GM19395 (cell line): ENCODE measurements around the gene TMBIM6.
"Not testable (repeated sequence)": the region's sequence is repeated elsewhere in the genome, so short reads cannot be mapped to it uniquely, and the experiment has no call there.

Experiments
- ATAC-seq: cut with Tn5 transposase; IDR thresholded peaks from one replicate; pipeline ENCODE4 v1.9.1; 2021; ENCODE audit warnings: mild to moderate bottlenecking, moderate library complexity; ENCODE audit not compliant: unreplicated experiment

TMBIM6 gene

GRCh38 chr12:49740930-49741881, at the start of gene TMBIM6:
Gene TMBIM6, plus strand, starts transcription at chr12:49741557. Its CDS starts 10,937 bp downstream, at chr12:49752494.
- ATAC-seq, result peak; percentile 96

DNA sequence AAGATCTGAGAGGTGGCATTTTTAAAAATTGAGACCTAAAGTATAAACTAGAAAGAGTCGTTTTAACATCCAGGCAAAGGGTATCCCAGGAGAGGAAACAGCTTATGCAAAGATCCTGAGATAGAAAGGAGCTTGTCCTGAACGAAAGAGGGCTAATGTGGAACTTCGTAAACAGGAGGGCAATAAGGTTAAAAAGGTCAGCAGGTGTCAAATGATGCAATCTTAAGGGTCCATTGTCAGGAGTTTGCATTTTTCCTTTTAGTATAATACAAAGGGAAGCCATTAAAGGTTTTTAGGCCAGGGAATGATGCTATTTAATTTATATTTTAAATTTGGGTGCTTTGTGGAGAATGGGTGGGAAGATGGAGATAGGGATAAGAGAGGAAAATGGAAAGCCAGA, 48.5 kb upstream of the TMBIM6 start:
- ATAC-seq, result no peak

DNA sequence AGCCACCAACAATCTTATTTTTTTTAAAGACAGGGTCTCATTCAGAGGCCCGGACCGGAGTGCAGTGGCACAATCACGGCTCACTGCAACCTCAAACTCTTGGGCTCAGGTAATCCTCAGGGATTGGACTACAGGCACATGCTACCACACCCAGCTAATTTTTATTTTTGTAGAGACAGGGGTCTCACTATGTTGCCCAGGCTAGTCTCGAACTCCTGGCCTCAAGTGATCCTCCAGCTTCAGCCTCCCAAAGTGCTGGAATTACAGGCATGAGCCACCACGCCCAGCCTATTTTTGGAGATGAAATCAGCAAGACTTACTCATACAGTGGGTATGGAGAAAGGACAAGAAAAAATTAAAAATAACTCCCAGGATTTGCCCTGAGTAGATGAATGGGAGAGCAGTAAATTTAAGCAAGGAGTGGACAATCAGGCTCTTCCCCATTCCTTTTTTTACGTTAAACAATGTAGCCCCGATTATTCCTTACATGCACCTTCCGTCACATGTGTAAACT, 47.4 kb upstream of the TMBIM6 start:
- no peak for ATAC-seq

DNA sequence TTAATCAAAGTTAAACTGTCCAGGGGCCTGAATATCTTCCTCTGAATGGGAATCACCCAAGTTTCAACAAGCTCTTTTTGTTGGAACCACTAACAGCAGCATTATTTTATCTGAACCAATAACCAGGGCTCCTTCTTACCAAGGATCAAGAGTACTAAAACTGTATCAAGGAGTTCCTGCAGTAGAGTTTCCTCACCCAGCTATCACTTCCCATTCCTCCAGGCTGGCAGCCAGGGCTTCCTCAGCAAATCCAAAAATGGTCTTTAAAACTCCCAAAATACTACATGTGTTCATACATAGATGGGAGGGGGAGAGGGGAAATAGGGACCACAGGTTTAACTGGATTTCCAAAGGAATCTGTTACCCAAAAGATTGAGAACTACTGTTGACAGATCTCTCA, 44.6 kb upstream of the TMBIM6 start:
- no peak for ATAC-seq

- ATAC-seq, result no peak
Observed at GRCh38 chr12:49697808-49698207, 43.5 kb upstream of the TMBIM6 start.

- ATAC-seq, result peak; percentile 77
Observed at GRCh38 chr12:49698619-49699545, 42.5 kb upstream of the TMBIM6 start.

GRCh38 chr12:49702009-49702408, 39.3 kb upstream of the TMBIM6 start:
- ATAC-seq, result no peak

DNA sequence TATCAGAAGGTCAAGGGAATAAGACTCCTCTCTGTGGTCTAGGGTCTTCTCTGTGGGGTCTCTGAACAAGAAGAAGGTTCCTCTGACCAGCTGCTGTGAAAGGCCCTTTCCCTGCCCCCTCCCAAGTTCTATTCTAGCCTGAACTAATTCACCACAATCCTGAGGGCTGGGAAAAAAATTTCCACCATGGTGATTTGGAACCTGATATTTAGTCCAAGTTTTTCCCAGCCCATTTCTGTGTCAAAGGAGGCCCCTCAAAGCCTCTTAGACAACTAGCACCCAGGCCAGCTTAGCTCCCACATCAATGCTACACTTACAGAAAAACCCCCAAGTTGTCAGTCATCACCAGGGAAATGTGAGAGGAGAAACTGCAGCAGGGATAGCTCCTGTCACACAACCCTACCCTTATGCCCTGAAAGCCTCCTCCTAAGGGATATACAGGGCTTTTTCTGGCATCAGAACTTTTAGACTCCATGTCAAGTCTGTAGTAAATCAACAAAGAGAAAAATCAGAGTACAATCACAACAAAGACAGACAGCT, 38.6 kb upstream of the TMBIM6 start:
- ATAC-seq, result no peak

GRCh38 chr12:49703647-49704137, 37.7 kb upstream of the TMBIM6 start:
- no peak for ATAC-seq

GRCh38 chr12:49705479-49706134, 35.8 kb upstream of the TMBIM6 start:
- ATAC-seq, result no peak

GRCh38 chr12:49706351-49707127, 34.8 kb upstream of the TMBIM6 start:
- peak; percentile 31 for ATAC-seq

GRCh38 chr12:49707128-49707811, 34.1 kb upstream of the TMBIM6 start, which contains the start of gene FMNL3:
Gene FMNL3, minus strand, starts transcription at chr12:49707405. Its CDS starts 225 bp downstream, at chr12:49707180.
- ATAC-seq, result peak; percentile 77

DNA sequence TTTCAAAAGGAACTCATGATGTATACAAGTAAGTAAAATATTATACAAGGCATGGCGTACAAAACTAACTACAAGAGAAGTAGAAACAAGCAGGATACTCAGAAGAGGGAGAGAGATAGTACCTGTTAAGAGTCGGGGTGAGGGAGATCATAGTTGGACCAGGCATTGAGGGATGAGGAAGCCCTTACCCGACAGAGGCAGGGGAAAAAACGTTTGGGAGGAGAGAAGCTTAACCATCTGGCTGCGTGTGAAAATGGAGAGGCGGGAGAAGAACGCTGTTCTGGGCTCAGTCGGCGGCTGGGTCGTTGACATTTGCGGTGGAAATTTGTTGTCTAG, 33.6 kb upstream of the TMBIM6 start:
- ATAC-seq, result no peak

DNA sequence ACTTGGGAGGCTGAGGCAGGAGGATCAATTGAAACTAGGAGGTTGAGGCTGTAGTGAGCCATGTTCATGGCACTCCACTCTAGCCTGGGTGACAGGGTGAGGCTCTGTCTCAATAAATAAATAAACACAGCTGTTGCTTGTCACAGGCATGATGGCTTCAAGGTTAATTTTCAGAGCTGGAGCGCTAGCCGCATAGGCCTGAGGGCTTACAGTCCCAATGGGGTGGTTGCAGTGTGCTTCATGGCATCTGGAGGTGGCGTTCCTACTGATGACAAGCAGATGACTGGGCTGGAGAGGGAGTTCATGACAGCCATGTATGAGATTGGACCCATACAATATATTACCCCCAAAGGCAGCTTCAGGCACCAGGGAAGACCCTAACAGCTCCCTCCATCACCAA, 32.5 kb upstream of the TMBIM6 start:
- ATAC-seq, result no peak

DNA sequence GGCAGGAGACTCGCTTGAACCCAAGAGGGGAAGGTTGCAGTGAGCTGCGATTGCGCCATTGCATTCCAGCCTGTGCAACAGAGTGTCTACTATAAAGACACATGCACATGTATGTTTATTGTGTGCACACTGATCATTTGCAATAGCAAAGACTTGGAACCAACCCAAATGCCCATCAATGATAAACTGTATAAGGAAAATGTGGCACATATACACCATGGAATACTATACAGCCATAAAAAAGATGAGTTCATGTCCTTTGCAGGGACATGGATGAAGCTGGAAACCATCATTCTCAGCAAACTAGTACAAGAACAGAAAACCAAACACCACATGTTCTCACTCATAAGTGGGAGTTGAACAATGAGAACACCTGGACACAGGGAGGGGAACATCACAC, 27.4 kb upstream of the TMBIM6 start:
- not testable (repeated sequence) for ATAC-seq

- ATAC-seq, result peak; percentile 58
Observed at GRCh38 chr12:49716553-49716952, 24.8 kb upstream of the TMBIM6 start.

GRCh38 chr12:49717800-49718199, 23.6 kb upstream of the TMBIM6 start:
- ATAC-seq, result not testable (repeated sequence)

GRCh38 chr12:49720214-49720613, 21.1 kb upstream of the TMBIM6 start:
- no peak for ATAC-seq

DNA sequence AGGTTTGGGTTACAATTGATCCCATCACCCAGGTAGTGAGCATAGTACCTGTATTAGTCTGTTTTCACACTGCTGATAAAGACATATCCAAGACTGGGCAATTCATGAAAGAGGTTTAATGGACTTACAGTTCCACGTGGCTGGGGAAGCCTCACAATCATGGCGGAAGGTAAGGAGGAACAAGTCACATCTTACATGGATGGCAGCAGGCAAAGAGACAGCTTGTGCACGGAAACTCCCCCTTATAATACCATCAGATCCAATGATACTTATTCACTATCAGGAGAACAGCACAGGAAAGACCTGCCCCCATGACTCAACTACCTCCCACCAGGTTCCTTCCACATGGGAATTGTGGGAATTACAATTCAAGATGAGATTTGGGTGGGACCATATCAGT, 20.0 kb upstream of the TMBIM6 start:
- ATAC-seq, result not testable (repeated sequence)
